HG02981 (cell line): ENCODE measurements around the gene PLA2G2D.

ENCODE experiments used
- ATAC-seq: cut with Tn5 transposase; IDR thresholded peaks from one replicate; pipeline ENCODE4 v1.9.1; 2021; ENCODE audit warnings: mild to moderate bottlenecking, moderate library complexity; ENCODE audit not compliant: unreplicated experiment

The PLA2G2D gene

GRCh38 chr1:20089328-20090077, 29.8 kb downstream of the PLA2G2D start:
- no peak for ATAC-seq

DNA sequence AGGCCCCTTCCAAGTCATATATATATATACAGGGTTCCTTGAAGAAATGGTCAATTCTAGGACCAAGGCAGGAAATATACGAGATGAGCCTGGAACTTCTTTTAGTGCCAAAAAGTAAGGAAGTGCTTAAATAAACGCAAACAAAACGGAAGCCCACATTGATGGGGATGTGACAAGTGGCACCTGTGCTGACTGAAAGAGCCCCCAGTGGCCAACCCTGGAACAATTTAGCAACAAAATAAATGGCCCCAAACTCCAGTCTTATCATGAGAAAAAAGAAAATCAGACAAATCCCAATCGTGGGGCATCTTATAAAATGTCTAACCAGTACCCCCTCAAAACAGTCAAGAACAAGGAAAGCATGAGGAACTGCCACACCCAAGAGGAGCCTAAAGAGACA, 31.7 kb downstream of the PLA2G2D start:
- no peak for ATAC-seq

DNA sequence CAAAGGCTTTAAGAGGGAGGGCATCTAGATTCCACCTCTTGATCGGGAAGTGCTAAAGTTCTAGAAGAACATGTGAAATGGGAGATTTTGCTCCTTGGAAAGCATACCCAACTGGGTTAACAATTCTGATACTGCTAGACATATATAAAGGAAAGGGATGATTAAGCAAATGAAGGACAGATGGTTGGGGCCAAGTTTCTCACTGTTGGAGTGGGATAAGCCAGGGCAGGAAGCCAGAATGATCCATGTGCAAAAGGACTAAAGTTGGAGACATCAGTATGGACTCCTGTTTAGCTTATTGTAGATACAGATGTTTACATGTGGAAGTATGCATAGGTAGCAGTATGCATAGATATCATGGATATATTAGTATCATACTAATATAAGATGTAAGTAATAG, 32.5 kb downstream of the PLA2G2D start:
- no peak for ATAC-seq

DNA sequence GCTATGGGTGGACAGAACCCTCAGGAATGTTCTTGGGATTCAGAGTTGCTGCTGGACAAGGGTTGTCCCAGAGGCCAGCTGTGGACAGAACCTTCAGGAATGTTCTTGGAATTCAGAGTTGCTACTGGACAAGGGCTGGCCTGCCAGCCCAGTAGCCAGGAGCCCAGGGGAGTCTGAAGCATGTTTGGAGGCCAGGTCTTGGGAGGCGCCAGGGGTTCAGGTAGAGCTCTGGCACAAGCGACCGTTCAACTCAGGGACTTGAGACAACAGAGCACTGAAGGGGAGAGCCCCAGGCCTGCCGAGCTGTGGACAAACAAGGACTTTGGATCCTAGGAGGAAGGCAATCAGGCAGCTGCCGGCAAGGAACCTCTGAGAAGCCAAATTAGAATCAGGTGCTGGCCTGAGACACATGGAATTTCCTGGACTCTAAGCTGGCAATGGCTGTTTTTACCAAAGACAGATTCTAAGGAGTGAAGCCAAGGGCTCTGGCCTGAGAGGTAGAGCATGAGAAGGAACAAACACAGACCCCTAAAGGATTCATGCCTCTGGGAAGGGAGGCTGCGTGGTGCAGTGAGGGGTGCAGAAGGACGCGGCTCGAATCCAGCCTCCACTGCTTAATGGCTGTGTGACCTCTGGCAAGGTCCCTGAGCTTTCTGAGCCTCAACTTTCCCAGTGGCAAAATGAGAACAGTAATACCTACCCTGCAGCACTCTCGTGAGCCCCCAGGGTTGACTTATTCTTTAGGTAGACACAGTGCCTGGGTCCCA, 36.0 kb downstream of the PLA2G2D start:
- no peak for ATAC-seq

- no peak for ATAC-seq
Observed at GRCh38 chr1:20082772-20083171, 36.6 kb downstream of the PLA2G2D start.

- no peak for ATAC-seq
Observed at GRCh38 chr1:20081353-20081810, 38.0 kb downstream of the PLA2G2D start.

- ATAC-seq = no peak
Observed at GRCh38 chr1:20080441-20081352, 38.6 kb downstream of the PLA2G2D start.

DNA sequence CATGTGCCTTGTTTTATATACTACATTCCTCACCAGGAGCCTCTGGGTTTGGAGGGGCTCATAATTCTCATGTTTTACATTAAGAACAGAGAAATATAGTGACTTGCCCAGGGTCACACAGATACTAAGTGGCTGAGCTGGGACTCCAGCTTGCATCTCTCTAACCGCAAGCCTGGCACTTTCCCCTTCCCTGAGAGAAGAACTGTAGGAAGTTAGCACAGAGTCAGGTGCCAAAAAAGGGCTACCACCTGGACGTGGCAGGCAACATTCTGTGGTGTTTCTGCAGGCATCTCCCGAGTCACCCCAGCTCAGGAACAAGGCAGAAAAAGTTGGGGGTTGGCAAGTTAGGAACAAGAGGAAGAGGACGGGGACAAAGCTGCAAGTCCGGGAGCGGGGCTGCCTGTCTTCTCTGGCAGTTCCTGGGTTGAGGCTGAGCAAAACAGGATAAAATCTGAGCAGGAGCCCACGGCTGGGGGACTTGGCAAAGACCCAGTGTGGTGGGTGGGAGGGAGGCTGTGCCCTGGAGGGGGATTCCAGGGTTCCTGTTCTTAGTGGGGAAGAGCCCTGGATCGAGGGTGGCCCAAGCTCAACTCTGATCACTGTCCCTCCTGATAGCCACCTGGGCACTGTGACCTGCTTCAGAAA, 39.6 kb downstream of the PLA2G2D start:
- ATAC-seq = no peak

DNA sequence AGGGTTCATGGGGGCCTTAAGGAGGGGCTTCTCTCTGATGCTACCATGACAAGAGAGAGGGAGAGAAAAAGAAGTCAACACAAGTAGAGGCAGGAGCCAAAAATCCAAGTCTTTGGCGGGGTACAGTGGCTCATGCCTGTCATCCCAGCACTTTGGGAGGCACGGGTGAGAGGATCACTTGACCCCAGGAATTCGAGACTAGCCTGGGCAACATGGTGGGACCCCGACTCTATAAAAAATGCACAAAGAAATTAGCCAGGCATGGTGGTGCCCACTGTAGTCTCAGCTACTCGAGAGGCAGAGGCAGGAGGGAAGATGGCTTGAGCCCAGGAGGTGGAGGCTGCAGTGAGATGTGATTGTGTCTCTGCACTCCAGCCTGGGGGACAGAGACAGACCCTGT, 40.6 kb downstream of the PLA2G2D start:
- ATAC-seq = no peak

DNA sequence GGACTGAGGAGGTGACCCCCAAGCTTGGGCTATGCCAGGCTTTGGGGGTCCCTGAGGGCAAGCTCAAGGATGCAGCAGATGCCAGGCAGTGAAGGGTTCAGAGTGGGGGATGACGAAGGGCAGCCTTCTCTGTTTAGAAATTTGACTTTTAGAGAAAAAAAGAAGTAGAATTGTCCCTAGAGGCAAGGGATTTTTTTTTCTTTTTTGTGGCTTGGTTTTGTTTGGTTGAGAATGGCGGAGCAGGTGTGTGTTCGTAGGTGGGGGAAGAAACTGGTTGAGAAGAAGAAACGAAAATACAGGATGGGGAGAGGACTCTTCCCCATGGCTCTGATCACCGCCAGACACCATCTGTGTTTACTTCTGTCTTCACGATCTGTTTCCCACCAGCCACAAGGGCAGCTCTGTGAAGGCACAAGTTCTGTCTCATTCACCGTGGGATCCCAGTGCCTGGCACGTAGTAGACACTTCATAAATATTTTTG, 41.1 kb downstream of the PLA2G2D start:
- ATAC-seq = no peak

GRCh38 chr1:20076710-20077461, 42.5 kb downstream of the PLA2G2D start:
- no peak for ATAC-seq

DNA sequence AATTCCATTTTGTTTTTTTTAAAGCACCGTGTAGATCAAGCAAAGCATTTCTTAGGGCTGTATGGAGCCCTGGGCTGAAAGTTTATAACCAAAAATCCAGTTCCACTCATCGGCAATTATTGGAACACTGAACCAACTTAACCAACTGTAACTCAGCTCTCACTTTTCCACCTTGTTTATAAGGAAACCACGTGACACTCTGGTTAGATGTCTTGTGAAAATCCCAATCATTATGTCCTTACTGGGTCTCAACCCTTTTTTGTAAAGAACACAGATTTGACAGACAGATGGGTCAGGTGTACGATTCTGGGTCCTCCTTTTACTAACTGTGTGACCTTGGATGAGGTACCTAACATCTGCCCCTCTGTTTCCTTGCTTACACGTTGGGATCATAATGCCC, 43.1 kb downstream of the PLA2G2D start:
- ATAC-seq = no peak

DNA sequence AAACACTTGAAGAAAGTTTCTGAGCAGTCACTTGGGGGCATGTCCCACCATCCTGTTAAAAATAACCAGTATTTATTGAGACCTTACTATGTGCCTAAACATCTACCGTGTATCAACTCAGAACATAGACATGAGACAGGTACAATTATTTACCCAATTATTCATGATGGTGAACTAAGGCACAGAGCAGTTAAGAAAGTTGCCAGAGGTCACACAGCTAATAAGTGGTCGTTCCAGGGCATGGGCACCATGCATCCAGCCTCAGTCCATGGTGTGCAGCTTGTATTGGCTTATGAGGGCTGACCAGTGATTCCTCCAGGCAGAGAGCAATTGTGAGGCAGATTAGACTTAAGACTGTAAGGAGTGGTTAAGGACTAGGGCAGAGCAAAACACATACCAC, 44.0 kb downstream of the PLA2G2D start:
- ATAC-seq = no peak

DNA sequence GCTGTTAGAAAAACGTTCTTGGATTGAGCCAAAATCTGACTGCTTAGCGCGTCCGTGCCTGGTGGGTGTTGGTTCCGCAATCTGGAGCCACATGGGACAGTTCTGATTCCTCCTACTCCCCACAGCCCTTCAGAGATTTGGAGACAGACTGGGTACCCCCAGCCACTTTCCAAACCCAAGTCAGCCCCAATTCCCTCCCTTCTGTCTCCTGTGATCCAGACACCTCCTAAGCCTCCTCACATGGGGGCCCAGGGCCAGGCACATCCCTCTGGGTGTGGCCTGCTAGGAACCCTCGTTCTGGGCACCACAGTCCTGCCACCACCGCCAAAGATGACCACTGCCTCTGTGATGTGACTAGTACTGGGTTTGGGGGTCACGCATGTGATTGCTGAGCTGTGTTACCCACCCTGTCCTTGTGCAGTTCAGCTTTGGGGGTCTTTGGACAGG, 44.6 kb downstream of the PLA2G2D start:
- no peak for ATAC-seq

- ATAC-seq = no peak
Observed at GRCh38 chr1:20074055-20074724, 45.1 kb downstream of the PLA2G2D start.

GRCh38 chr1:20073256-20073655, 46.1 kb downstream of the PLA2G2D start:
- no peak for ATAC-seq

- no peak for ATAC-seq
Observed at GRCh38 chr1:20072771-20073170, 46.6 kb downstream of the PLA2G2D start.

DNA sequence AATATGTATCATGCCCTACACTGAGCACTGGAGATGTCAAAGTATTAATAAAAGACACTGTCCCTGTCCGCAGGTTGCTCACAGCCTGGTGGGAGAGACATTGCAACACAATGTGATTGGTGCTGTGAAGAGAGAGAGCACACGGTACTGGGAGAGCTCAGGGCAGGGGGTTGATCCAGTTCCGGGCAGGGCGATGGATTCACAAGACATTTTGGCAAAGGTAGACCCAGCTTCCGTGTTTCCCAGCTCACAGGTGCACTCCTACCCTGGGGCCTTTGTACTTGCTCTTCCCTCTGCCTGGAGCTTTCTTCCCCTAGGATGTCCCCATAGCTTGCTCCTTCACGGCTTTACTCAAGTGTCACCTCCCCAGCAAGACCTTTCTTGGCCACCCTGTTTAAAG, 47.9 kb downstream of the PLA2G2D start:
- ATAC-seq = no peak

DNA sequence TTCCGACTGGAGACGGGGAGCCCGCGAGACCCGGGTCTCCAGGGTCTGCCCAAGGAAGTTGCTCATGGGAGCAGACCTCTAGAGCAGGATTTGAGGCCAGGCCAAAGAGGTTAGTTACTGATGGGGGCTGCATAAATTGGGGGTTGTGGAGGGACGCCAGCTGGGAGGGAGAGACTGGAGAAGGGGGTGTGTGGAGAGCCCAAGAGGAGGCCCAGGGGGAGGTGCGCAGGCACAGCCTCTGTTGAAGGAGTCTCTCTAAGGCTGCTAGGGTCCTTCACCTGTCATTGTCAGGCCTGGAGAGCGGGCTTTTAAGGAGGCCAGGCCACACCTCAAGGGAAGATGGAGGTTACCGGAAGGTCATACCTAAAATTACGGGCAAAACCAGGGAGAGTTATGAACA, 49.0 kb downstream of the PLA2G2D start:
- ATAC-seq = no peak
